ENCODE measurements around the gene ZNF169.
"Not testable (repeated sequence)": the region's sequence is repeated elsewhere in the genome, so short reads cannot be mapped to it uniquely, and the experiment has no call there.

ZNF169 gene

DNA sequence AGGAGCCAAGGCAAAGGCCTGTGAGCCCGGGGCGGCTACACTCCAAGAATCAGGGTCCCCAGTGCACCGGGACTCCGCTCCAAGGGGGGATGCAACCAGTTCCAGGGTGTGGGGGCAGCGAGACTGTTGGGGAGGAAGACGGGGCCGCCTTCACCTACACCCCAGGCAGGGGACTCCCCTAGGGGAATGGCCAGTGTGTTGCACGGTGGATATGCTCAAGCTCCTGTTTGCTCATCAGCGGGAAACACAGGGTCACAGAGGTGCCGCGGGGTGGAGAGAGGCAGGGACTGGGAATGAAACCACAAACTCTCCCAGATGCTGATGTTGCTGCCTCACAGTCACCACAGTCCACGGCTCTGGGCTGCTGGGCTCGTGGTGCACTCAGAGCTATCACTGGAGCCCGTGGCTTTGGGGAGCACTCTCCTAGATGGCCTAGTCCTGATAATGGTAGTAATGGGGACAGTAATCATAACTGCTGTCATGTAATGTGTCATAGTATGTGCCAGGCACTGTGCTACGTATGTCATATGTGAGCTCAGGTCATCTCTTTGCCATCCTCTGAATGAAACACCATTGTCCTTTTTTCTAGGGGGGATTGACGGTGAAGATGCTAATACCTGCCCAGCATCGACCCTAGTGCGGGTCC, 64.2 kb downstream of the ZNF169 start:
- H3K4me3 ChIP-seq (ENCODE audit: low read depth, low read length), result not testable (repeated sequence)

DNA sequence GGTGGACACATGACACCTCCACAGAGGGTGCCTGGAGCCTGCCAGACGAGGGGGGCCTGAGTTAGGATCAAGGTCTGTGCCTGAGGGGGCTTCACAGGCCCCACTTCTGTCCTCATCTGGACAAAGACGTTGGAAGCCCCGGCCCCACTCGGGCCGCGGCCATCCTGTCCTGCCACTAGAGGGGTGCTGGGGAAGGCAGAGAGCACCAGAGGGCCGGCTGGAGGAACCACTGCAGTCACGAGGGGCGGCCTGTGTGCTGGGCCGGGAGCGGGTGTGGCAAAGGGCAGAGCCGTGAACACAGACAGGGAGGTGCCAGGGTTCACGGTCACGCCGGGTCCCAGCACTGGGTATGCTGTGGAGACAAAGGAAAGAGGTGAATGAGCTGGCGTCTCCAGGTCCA, 66.5 kb downstream of the ZNF169 start:
- not testable (repeated sequence) for H3K4me3 ChIP-seq (ENCODE audit: low read depth, low read length)

DNA sequence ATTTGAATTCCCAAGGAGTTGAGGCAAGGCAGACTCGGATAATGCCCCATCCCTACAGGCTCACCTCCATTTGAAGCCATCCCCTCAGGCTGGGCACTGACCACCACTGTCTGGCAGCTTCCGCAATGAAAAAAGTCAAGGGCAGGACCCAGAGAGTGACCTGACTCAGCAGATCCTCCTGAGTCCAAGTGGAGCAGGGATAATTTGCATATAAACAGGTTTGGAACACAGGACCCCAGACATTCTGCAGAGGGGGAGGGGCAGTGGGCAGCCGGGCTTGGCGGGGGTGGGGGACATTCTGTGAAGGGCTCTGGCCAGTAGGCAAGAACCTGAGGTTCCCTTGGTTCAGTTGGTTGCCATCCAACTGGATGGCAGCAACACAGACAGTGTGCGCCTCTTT, 69.4 kb downstream of the ZNF169 start, which contains the start of gene NUTM2F:
Gene NUTM2F, minus strand, starts transcription at position 101 of the 400 bp plus-strand sequence. Its CDS starts 21 bp downstream, at position 80.
- not testable (repeated sequence) for H3K4me3 ChIP-seq (ENCODE audit: low read depth, low read length)

DNA sequence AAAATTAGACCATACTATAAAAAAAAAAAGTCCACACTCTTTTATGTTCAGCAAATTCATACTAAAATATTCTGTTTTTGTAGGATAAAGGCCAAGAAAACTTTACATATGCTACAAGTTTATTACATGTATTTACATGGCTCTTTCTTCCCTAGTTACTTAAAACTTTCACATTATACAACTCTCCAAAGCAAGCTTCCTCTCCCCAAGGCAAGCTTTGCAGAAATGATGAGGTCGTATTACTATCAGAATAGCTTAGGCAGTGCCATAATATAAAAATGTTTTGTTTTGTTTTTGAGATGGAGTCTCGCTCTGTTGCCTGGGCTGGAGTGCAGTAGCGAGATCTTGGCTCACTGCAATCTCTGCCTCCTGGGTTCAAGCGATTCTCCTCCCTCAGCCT, 77.3 kb downstream of the ZNF169 start:
- H3K4me3 ChIP-seq (ENCODE audit: low read depth, low read length), result not testable (repeated sequence)

DNA sequence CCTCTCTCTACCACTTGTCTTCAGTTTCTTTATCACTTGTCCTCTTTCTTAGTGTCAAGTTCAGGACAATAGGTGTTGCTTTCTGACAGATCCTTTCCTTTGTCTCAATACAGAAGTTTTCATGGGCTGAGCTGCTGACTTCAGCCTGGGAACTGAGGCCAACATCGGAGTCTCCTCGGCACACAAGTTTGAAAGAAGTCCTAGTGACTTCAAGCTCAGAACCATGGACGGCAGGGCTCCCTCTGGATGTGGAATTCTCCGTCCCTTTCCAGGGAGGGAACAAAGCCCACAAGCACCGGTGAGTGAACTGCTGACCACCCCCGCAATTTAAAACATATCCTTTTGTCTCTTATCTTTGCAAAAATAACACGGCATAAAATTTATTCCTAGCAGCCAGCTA, 79.6 kb downstream of the ZNF169 start:
- not testable (repeated sequence) for H3K4me3 ChIP-seq (ENCODE audit: low read depth, low read length)

DNA sequence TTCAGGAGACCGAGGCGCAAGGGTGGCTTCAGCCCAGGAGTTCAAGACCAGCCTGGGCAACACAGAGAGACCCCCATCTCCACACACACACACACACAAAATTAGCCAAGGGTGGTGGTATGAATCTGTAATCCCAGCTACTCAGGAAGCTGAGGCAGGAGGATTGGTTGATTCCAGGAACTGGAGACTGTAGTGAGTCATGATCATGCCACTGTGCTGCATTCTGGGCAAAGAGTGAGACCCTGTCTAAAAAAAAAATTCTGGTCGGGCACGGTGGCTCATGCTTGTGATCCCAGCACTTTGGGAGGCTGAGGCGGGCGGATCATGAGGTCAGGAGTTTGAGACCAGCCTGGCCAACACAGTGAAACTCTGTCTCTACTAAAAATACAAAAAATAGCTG, 80.6 kb downstream of the ZNF169 start:
- H3K4me3 ChIP-seq (ENCODE audit: low read depth, low read length), result not testable (repeated sequence)

DNA sequence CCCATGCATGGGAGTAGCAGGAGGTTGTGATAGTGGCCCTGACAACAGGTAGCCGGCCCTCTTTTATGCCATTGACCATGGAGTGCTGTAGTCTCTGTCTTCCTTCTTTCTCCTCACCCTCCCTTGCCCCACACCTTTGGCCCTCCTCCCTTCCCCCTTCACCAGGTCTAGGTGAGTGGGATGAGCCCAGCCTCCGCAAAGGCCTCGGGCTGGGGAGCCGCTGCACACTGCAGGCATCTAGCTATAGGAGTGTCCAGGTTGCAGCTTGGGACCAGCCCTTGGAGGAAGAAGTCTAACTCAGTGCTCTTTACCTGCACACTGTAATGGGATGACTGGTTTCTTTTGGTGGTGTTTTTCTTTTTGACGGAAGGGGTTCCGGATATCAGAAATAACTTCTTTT, 81.7 kb downstream of the ZNF169 start:
- not testable (repeated sequence) for H3K4me3 ChIP-seq (ENCODE audit: low read depth, low read length)

DNA sequence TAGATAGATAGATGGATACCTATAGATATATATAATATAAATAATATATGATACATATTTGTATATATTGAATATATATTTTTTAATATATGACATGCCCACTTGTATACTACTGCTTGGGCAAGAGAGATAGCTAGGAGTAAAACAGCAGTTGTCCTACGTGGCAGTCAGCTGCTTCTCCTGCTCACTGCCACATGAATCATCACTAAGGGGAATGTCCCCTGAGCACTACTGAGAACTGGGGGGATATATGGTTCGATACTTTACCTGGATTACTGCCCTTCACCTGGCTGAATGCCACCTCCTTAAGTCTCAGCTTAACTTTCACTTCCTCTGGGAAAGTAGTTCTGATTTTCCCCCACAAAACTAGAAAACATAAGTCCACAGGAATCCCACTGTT, 82.6 kb downstream of the ZNF169 start:
- H3K4me3 ChIP-seq (ENCODE audit: low read depth, low read length), result not testable (repeated sequence)

DNA sequence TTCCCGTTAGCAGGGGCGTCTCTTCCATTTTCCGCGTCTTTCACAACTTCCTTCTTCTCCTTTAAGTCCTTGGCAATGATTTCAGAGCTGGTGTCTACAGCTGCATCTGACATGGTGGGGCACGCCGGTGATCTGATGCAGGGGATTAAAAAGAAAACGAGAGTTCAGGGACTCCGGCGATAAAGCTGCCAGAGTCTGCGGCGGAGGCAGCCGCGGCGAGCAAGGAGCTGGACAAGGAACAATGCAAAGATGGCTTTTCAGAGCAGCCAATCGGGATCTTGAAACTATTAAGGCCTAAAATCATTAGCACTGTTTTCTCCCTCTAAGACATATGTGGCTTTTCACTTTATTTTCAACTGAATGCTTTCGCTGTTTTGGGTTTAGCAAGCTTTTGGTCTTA, 88.4 kb downstream of the ZNF169 start:
- H3K4me3 ChIP-seq (ENCODE audit: low read depth, low read length), result not testable (repeated sequence)

DNA sequence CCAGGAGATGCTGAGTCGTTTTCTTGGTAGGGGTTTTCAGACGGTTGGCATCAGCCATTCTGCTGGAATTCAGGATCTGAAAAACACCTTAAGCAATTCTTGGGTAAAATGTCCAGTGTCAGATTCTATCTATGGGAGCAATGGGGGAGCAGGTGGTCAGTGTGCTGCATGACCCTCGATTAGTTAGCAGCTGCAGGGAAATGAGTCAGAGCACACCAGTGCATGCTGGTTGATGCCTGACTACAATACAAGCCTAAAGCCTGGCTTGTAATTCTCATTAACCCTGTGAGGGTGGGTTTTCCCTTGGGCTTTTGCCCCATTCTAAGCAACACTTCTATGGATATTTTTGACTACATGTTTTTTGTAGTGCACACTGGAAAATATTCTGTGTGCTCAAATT, 89.7 kb downstream of the ZNF169 start:
- not testable (repeated sequence) for H3K4me3 ChIP-seq (ENCODE audit: low read depth, low read length)
